ENCODE data around the gene FARP2. TPM values are rescaled to one million over a fixed set of nuclear protein-coding genes. Genes with fewer than 3 reads are reported as not detected.

The FARP2 gene
- total RNA-seq, 1 donor from 2014 or later: 65.0 TPM

DNA sequence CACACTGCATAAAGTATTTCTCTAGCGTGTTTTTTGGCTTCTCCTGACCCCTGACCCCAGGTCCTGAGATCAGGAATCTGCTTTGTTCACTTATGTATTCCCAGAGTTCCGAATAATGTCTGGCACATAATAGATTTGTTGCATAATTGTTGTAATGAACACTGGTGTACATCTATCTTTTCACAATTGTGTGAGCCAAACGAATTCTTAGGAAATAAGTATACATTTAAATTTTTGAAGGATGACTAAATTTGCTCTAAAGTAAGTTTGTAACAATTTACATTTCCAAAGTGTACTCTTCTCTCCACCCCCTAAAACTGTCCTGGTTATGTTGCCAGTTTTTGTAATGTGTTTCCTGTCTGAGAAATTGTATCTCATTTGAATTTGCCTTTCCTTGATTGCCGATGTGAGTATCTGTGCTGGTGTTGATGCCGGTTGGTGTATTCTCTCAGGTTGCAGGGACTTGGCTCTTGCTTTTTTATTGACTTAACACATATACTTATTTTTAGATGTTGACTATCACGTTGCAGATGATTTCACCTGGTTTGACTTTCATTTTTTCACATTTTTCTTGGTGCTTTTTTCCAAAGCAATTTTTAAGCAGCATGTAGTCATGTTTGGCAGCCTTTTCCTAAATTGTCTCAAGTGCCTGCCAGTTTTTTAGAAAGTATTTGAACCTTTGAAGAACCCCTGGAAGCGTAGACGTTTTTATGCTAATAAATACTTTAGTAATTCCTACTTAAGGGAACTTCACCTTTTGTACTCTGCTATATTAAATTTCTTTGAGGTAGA is 16.1 kb upstream of the FARP2 start:
- no peak overlapping the region for H3K4me2 ChIP-seq (ENCODE audit: low read length)
- H3K79me2 ChIP-seq (ENCODE audit: insufficient read depth, low read length): peaks cover 54% of the 10 kb centered on the region
- Mint-ChIP-seq H3K27ac (ENCODE audit: unreplicated experiment) (no peak overlapping the region), H3K9me3 (ENCODE audit: unreplicated experiment) (no peaks in the 10 kb centered on the region), H3K4me1 (ENCODE audit: low read depth, unreplicated experiment) (peaks cover 4% of the 10 kb centered on the region), H3K27me3 (ENCODE audit: low read depth, unreplicated experiment) (no peaks in the 10 kb centered on the region), H3K36me3 (ENCODE audit: low read depth, unreplicated experiment) (peaks cover 18% of the 10 kb centered on the region), H3K4me3 (ENCODE audit: unreplicated experiment) (no peak overlapping the region)
- TF ChIP-seq, protein P1, sequence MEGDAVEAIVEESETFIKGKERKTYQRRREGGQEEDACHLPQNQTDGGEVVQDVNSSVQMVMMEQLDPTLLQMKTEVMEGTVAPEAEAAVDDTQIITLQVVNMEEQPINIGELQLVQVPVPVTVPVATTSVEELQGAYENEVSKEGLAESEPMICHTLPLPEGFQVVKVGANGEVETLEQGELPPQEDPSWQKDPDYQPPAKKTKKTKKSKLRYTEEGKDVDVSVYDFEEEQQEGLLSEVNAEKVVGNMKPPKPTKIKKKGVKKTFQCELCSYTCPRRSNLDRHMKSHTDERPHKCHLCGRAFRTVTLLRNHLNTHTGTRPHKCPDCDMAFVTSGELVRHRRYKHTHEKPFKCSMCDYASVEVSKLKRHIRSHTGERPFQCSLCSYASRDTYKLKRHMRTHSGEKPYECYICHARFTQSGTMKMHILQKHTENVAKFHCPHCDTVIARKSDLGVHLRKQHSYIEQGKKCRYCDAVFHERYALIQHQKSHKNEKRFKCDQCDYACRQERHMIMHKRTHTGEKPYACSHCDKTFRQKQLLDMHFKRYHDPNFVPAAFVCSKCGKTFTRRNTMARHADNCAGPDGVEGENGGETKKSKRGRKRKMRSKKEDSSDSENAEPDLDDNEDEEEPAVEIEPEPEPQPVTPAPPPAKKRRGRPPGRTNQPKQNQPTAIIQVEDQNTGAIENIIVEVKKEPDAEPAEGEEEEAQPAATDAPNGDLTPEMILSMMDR (IDR thresholded peaks at IDR 0.05; ENCODE audit: insufficient read depth, low read depth, low read length): no peak
- no peak for TF ChIP-seq EZH2 (IDR thresholded peaks at IDR 0.05; ENCODE audit: insufficient read depth, low read length)
- peaks cover 77% of the 10 kb centered on the region for H4K20me1 ChIP-seq (ENCODE audit: insufficient read depth, low read length)
- no peaks in the 10 kb centered on the region for H3K9me3 ChIP-seq (ENCODE audit: insufficient read depth, low read depth, low read length)
- no peak overlapping the region for H3K9ac ChIP-seq (ENCODE audit: low read length)
- no peaks in the 10 kb centered on the region for H3K4me1 ChIP-seq (ENCODE audit: insufficient read depth, low read length)
- no peak overlapping the region for H3K4me3 ChIP-seq (ENCODE audit: insufficient read depth, low read depth, low read length)
- no peak for FAIRE-seq
- no peak overlapping the region for H2AFZ ChIP-seq (ENCODE audit: low read depth, low read length)
- no peaks in the 10 kb centered on the region for H3K27me3 ChIP-seq (ENCODE audit: insufficient read depth, low read length)
- H3K36me3 ChIP-seq (ENCODE audit: insufficient read depth, low read length): peaks cover 79% of the 10 kb centered on the region
- H3K27ac ChIP-seq (ENCODE audit: low read depth, low read length): no peak overlapping the region
- no peak for DNase-seq (ENCODE audit: low read depth)

DNA sequence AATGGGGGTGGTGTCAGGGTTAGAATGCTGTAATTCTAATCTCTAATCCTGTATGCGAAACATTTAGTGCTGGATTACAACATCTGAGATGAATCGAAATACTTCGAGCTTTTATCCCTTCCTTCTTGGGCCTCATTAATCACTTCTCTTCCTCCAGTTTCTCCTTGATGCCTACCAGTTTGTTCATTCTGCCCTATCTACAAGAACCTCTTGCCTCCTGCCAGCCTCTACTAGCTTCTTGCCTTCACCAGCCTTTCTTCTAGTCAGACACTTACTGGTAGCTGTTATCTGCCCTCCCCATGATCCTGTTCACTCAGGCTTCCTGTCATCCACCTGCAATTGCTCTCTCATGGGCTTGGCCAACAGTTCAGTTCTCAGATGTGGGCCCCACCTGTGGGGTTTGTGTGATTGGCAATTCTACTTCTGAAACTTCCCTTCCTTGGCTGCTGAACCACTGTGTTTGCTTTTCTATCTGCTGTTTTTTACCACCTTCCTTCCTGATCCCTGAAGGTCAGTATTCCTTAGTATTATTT is 15.4 kb upstream of the FARP2 start:
- peaks cover 48% of the 10 kb centered on the region for H3K79me2 ChIP-seq (ENCODE audit: insufficient read depth, low read length)
- no peaks in the 10 kb centered on the region for H3K4me1 ChIP-seq (ENCODE audit: insufficient read depth, low read length)
- H3K27me3 Mint-ChIP-seq (ENCODE audit: low read depth, unreplicated experiment): no peaks in the 10 kb centered on the region
- H3K4me1 Mint-ChIP-seq (ENCODE audit: low read depth, unreplicated experiment): peaks cover 4% of the 10 kb centered on the region
- peaks cover 18% of the 10 kb centered on the region for H3K36me3 Mint-ChIP-seq (ENCODE audit: low read depth, unreplicated experiment)
- H3K9ac ChIP-seq (ENCODE audit: low read length): no peak overlapping the region
- no peak overlapping the region for H3K27ac ChIP-seq (ENCODE audit: low read depth, low read length)
- H3K4me2 ChIP-seq (ENCODE audit: low read length): no peak overlapping the region
- H3K9me3 Mint-ChIP-seq (ENCODE audit: unreplicated experiment): no peaks in the 10 kb centered on the region
- no peak overlapping the region for H3K4me3 ChIP-seq (ENCODE audit: insufficient read depth, low read depth, low read length)
- H3K4me3 Mint-ChIP-seq (ENCODE audit: unreplicated experiment): no peak overlapping the region
- FAIRE-seq (no peak), DNase-seq (ENCODE audit: low read depth) (no peak)
- no peaks in the 10 kb centered on the region for H3K27me3 ChIP-seq (ENCODE audit: insufficient read depth, low read length)
- H3K9me3 ChIP-seq (ENCODE audit: insufficient read depth, low read depth, low read length): no peaks in the 10 kb centered on the region
- peaks cover 76% of the 10 kb centered on the region for H4K20me1 ChIP-seq (ENCODE audit: insufficient read depth, low read length)
- H3K27ac Mint-ChIP-seq (ENCODE audit: unreplicated experiment): peak overlapping the region; percentile 60
- no peak for TF ChIP-seq EZH2 (IDR thresholded peaks at IDR 0.05; ENCODE audit: insufficient read depth, low read length)
- no peak overlapping the region for H2AFZ ChIP-seq (ENCODE audit: low read depth, low read length)
- peaks cover 79% of the 10 kb centered on the region for H3K36me3 ChIP-seq (ENCODE audit: insufficient read depth, low read length)

DNA sequence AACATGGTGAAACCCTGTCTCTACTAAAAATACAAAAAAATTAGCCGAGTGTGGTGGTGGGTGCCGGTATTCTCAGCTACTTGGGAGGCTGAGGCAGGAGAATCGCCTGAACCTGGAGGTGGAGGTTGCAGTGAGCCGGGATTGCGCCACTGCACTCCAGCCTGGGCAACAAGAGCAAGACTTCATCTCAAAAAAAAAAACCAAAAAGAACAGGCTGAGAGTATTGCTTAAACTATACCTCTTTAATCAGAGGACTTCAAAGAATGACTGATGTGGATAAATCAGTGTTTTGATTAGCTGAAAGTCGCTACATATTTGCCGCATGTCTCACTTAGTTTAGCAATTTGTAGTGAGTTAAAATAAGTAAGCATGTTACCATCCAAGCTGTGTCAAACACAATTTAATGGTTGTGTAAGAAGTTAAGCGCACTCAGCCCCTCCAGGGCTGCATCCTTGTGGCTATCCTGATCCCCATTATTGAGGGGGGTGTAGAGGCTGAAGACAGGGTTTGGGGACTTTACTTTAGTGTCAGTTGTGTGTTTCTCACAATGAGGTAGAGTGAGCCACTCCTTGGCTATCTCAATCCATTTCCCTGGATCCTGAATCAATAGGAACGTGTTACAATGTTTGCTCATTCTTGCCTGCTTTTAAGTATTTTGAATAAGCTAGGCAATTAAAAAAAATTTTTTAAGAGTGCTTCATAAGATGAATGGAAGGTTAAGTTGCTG is 11.0 kb upstream of the FARP2 start:
- no peak for TF ChIP-seq EZH2 (IDR thresholded peaks at IDR 0.05; ENCODE audit: insufficient read depth, low read length)
- TF ChIP-seq, protein P1 (IDR thresholded peaks at IDR 0.05; ENCODE audit: insufficient read depth, low read depth, low read length): no peak
- H3K9me3 ChIP-seq (ENCODE audit: insufficient read depth, low read depth, low read length): no peaks in the 10 kb centered on the region
- no peaks in the 10 kb centered on the region for H3K27me3 ChIP-seq (ENCODE audit: insufficient read depth, low read length)
- no peak overlapping the region for H3K4me3 ChIP-seq (ENCODE audit: insufficient read depth, low read depth, low read length)
- peaks cover 76% of the 10 kb centered on the region for H3K36me3 ChIP-seq (ENCODE audit: insufficient read depth, low read length)
- Mint-ChIP-seq H3K36me3 (ENCODE audit: low read depth, unreplicated experiment) (peaks cover 25% of the 10 kb centered on the region), H3K27me3 (ENCODE audit: low read depth, unreplicated experiment) (no peaks in the 10 kb centered on the region), H3K9me3 (ENCODE audit: unreplicated experiment) (no peaks in the 10 kb centered on the region), H3K4me1 (ENCODE audit: low read depth, unreplicated experiment) (peaks cover 4% of the 10 kb centered on the region), H3K4me3 (ENCODE audit: unreplicated experiment) (no peak overlapping the region), H3K27ac (ENCODE audit: unreplicated experiment) (no peak overlapping the region)
- DNase-seq (ENCODE audit: low read depth) (peak; percentile 41), FAIRE-seq (no peak)
- peaks cover 33% of the 10 kb centered on the region for H3K79me2 ChIP-seq (ENCODE audit: insufficient read depth, low read length)
- H2AFZ ChIP-seq (ENCODE audit: low read depth, low read length): no peak overlapping the region
- H4K20me1 ChIP-seq (ENCODE audit: insufficient read depth, low read length): peaks cover 63% of the 10 kb centered on the region
- no peaks in the 10 kb centered on the region for H3K4me1 ChIP-seq (ENCODE audit: insufficient read depth, low read length)
- no peak overlapping the region for H3K27ac ChIP-seq (ENCODE audit: low read depth, low read length)
- H3K9ac ChIP-seq (ENCODE audit: low read length): no peak overlapping the region
- H3K4me2 ChIP-seq (ENCODE audit: low read length): no peak overlapping the region

Data from astrocyte (in vitro differentiated cells and primary cell).